MCF 10A (cell line): ENCODE results near the gene PTPDC1. TPM values are rescaled to one million over a fixed set of nuclear protein-coding genes. Genes with fewer than 3 reads are reported as not detected.

Source experiments
- BruUV-seq: library from RNA; stranded (reverse); fragments of 400-500 nt; replicated peaks from 2 replicates; lab custom pipeline; 2021; lab: Mats Ljungman, UMichigan
- CTCF ChIA-PET: fragments of 300-600 bp; sonication (Branson Sonifier 250); formaldehyde crosslinking; extraction: SDS; loops from one replicate; lab custom pipeline; 2021; ENCODE audit warnings: antibody characterized with exemption, inconsistent platforms; lab: Yijun Ruan, JAX
- POLR2A ChIA-PET: fragments of 300-600, 350-650 bp; sonication (Branson Sonifier 250); formaldehyde crosslinking; extraction: SDS; loops from one replicate; lab custom pipeline; 2020; ENCODE audit warnings: antibody characterized with exemption, inconsistent platforms; lab: Yijun Ruan, JAX
- DNase-seq: peaks from one replicate; pipeline ENCODE4 v3.0.0-alpha.2; 2018; ENCODE audit not compliant: unreplicated experiment
- H3K27ac Mint-ChIP-seq: one replicate; pipeline ENCODE4 v1.8.0; 2022; ENCODE audit warnings: mild to moderate bottlenecking, low read depth, mixed read lengths; ENCODE audit not compliant: unreplicated experiment
- H3K27me3 Mint-ChIP-seq: one replicate; pipeline ENCODE4 v1.8.0; 2022; ENCODE audit warnings: mixed read lengths; ENCODE audit not compliant: insufficient read depth, unreplicated experiment
- H3K36me3 Mint-ChIP-seq: one replicate; pipeline ENCODE4 v1.8.0; 2022; ENCODE audit warnings: mild to moderate bottlenecking, moderate library complexity, mixed read lengths; ENCODE audit not compliant: insufficient read depth, unreplicated experiment
- H3K4me1 Mint-ChIP-seq: one replicate; pipeline ENCODE4 v1.8.0; 2022; ENCODE audit warnings: mixed read lengths; ENCODE audit not compliant: insufficient read depth, unreplicated experiment
- H3K4me3 Mint-ChIP-seq: one replicate; pipeline ENCODE4 v1.8.0; 2022; ENCODE audit warnings: mild to moderate bottlenecking, moderate library complexity, mixed read lengths; ENCODE audit not compliant: unreplicated experiment
- H3K9me3 Mint-ChIP-seq: one replicate; pipeline ENCODE4 v1.8.0; 2022; ENCODE audit warnings: mixed read lengths; ENCODE audit not compliant: unreplicated experiment
- intact Hi-C: fragments of 100-400 bp; cut with micrococcal nuclease; formaldehyde crosslinking; loops from 2 replicates; pipeline ENCODE4 v1.14.1; 2022
- total RNA-seq: library from RNA; stranded (reverse); gene quantifications from 2 replicates; pipeline ENCODE4 v1.2.3, GENCODE V29; 2022
- TF ChIP-seq, protein P1 (sequence below): fragments of 200-600 bp; IDR thresholded peaks from one replicate; pipeline ENCODE4 v1.8.0; 2022; ENCODE audit warnings: antibody characterized with exemption, mild to moderate bottlenecking; ENCODE audit not compliant: unreplicated experiment

Gene PTPDC1
- total RNA-seq, 1 experiment from 2014 or later = 42.2 TPM

DNA sequence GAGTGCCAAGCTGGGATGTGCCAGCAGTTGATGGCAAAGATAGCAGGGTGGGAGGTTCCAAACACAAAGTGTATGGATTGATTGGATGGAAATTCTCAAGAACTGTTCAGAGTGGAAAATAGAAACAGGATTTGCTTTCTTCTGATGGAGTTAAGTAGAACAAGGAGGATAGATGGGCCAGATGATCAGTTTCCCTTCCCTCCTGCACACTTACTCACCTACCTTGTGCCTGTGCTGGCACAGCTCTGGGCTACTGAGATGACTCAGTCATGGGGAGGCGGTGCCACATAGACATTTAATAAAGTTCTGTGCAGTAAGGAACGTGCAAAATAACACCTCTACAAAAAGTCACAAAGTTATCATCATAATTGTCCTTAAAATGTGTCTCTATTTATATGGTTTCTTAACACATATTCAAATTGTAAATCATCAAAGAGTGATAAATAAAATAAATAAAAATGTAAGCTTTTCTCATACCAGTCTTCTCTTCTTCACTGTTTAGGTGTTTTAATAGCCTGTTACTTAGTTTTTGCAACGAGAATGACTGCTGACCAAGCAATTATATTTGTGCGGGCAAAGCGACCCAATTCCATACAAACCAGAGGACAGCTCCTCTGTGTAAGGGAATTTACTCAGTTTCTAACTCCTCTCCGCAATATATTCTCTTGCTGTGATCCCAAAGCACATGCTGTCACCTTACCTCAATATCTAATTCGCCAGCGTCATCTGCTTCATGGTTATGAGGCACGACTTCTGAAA is 12.7 kb downstream of the PTPDC1 start:
- DNase-seq = peak; percentile 85
- CTCF ChIA-PET = interaction anchor here (1.0 to 1.3 kb wide), 5 partner anchors 12 to 77 kb away, joined by 3 to 7 read pairs (median 3); no protein-coding TSS in a partner anchor
- Mint-ChIP-seq H3K4me1 (peaks cover 26% of the 10 kb centered on the region), H3K4me3 (peak overlapping the region; percentile 35), H3K27me3 (no peaks in the 10 kb centered on the region), H3K9me3 (no peaks in the 10 kb centered on the region), H3K36me3 (peaks cover 37% of the 10 kb centered on the region), H3K27ac (peak overlapping the region; percentile 97)
- POLR2A ChIA-PET = interaction anchor here (1.1 to 6.1 kb wide), 16 partner anchors 9 to 90 kb away, joined by 3 to 120 read pairs (median 9); no protein-coding TSS in a partner anchor
- no TSS peak for BruUV-seq
- intact Hi-C loops = loop anchor here (1.0 to 5.0 kb wide), 2 partner anchors 40 to 71 kb away; no protein-coding TSS in a partner anchor
- TF ChIP-seq, protein P1, sequence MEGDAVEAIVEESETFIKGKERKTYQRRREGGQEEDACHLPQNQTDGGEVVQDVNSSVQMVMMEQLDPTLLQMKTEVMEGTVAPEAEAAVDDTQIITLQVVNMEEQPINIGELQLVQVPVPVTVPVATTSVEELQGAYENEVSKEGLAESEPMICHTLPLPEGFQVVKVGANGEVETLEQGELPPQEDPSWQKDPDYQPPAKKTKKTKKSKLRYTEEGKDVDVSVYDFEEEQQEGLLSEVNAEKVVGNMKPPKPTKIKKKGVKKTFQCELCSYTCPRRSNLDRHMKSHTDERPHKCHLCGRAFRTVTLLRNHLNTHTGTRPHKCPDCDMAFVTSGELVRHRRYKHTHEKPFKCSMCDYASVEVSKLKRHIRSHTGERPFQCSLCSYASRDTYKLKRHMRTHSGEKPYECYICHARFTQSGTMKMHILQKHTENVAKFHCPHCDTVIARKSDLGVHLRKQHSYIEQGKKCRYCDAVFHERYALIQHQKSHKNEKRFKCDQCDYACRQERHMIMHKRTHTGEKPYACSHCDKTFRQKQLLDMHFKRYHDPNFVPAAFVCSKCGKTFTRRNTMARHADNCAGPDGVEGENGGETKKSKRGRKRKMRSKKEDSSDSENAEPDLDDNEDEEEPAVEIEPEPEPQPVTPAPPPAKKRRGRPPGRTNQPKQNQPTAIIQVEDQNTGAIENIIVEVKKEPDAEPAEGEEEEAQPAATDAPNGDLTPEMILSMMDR = no peak

DNA sequence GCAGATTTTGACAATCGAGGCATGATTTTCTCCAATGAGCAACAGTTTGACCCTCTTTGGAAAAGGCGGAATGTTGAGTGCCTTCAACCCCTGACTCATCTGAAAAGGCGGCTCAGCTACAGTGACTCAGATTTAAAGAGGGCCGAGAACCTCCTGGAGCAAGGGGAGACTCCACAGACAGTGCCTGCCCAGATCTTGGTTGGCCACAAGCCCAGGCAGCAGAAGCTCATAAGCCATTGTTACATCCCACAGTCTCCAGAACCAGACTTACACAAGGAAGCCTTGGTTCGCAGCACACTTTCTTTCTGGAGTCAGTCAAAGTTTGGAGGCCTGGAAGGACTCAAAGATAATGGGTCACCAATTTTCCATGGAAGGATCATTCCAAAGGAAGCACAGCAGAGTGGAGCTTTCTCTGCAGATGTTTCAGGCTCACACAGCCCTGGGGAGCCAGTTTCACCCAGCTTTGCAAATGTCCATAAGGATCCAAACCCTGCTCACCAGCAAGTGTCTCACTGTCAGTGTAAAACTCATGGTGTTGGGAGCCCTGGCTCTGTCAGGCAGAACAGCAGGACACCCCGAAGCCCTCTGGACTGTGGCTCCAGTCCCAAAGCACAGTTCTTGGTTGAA is 13.6 kb downstream of the PTPDC1 start:
- peak overlapping the region; percentile 35 for H3K4me3 Mint-ChIP-seq
- ChIA-PET CTCF (interaction anchor here (0.8 to 1.2 kb wide), 5 partner anchors 13 to 76 kb away, joined by 3 to 7 read pairs (median 3); no protein-coding TSS in a partner anchor), POLR2A (interaction anchor here (1.1 to 6.1 kb wide), 14 partner anchors 10 to 99 kb away, joined by 3 to 120 read pairs (median 14); no protein-coding TSS in a partner anchor)
- BruUV-seq = no TSS peak
- H3K27ac Mint-ChIP-seq = peak overlapping the region; percentile 97
- intact Hi-C loops = loop anchor here (1.0 to 5.0 kb wide), 2 partner anchors 39 to 70 kb away; no protein-coding TSS in a partner anchor
- peak; percentile 96 for DNase-seq
- H3K9me3 Mint-ChIP-seq = no peaks in the 10 kb centered on the region
- H3K27me3 Mint-ChIP-seq = no peaks in the 10 kb centered on the region
- peaks cover 26% of the 10 kb centered on the region for H3K4me1 Mint-ChIP-seq
- TF ChIP-seq, protein P1 = no peak
- peaks cover 40% of the 10 kb centered on the region for H3K36me3 Mint-ChIP-seq

DNA sequence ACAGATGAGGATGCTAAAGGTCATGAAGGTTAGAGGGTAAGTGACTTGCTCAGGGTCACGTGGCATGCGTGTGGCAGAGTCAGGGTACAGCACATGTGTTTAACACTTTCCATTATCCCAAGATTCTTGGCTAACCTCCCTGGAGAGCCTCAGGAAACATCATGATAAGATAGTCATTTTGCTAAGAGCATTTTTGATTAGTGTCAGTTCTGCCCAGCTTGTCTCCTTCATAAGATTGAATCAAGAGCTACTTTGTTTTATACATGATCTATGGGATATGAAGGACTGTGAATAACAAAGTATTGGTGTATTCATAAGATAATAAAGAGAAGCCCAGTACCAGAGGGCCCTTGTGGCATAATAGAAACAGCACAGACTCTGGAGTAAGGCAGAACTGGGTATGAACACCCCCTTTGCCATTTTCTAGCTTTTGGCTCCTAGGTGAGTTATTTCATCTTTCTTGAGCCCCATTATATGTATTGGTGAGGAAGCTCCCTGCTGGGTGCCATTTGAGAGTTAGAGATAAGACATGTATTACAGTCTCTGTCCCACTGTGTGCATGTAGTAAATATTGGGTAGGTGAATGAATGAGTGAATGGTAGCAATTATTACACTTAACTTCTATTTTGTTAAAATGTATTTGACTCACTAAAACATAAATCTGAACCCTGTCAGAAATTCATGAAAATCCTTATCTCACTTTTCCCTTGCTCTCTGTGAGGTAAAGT is 16.1 kb downstream of the PTPDC1 start:
- H3K36me3 Mint-ChIP-seq = peaks cover 44% of the 10 kb centered on the region
- intact Hi-C loops = no loop called here
- ChIA-PET POLR2A (interaction anchor here (0.6 to 1.3 kb wide), 3 partner anchors 35 to 70 kb away, joined by 3 to 4 read pairs (median 4); no protein-coding TSS in a partner anchor), CTCF (no interaction called here)
- no peak overlapping the region for H3K4me3 Mint-ChIP-seq
- DNase-seq = no peak
- no peaks in the 10 kb centered on the region for H3K9me3 Mint-ChIP-seq
- no peaks in the 10 kb centered on the region for H3K27me3 Mint-ChIP-seq
- TF ChIP-seq, protein P1 = no peak
- no peak overlapping the region for H3K27ac Mint-ChIP-seq
- no TSS peak for BruUV-seq
- H3K4me1 Mint-ChIP-seq = peaks cover 26% of the 10 kb centered on the region
